Gastroesophageal sphincter (tissue), 3 donors: ENCODE measurements around the gene TCEAL1.

Source experiments
- CTCF ChIP-seq, 4 experiments: fragments of 200-600 bp in 2 of 4; fragments of 450-650 bp in 2 of 4; sonication (generic) in 1 of 4; IDR thresholded peaks; one replicate each; pipeline ENCODE4 v1.5.1; 2017 to 2019; ENCODE audit warnings: antibody characterized with exemption in 4 of 4, mild to moderate bottlenecking in 2 of 4, moderate library complexity in 2 of 4
- POLR2A ChIP-seq, 2 donors: fragments of 450-650 bp; IDR thresholded peaks; one replicate each; pipeline ENCODE4 v1.6.1; 2017; ENCODE audit warnings: antibody characterized with exemption in 2 of 2, mild to moderate bottlenecking in 2 of 2, moderate library complexity in 1 of 2
- POLR2AphosphoS5 ChIP-seq: sonication (generic); formaldehyde crosslinking; IDR thresholded peaks from one replicate; pipeline ENCODE4 v1.6.1; 2017; ENCODE audit warnings: antibody characterized with exemption

GRCh38 chrX:103644125-103644524 is 15.3 kb downstream of the TCEAL1 start:
- TF ChIP-seq POLR2A (IDR thresholded peaks at IDR 0.05) (no peak), CTCF (IDR thresholded peaks at IDR 0.05) (no peak), POLR2AphosphoS5 (no peak)
